ENCODE data around the gene RHBDL2.
A peak's percentile ranks its signal among the peaks of the same experiment; 100 is the strongest.
"Not testable (repeated sequence)": the region's sequence is repeated elsewhere in the genome, so short reads cannot be mapped to it uniquely, and the experiment has no call there.

Gene RHBDL2

GRCh38 chr1:38941527-38942019 is at the start of gene RHBDL2:
Gene RHBDL2, minus strand, starts transcription at chr1:38941830. Its CDS starts 22,618 bp downstream, at chr1:38919212.
- no peak for DNase-seq (ENCODE audit: low read depth)
- H3K4me3 ChIP-seq (ENCODE audit: low read depth, low read length): no peak within 1 kb of the TSS
- TF ChIP-seq MAX (IDR thresholded peaks at IDR 0.05; ENCODE audit: low read depth, low read length): no peak
- no peak for TF ChIP-seq MYC (IDR thresholded peaks at IDR 0.05; ENCODE audit: low read depth, low read length)
- no peak for TF ChIP-seq CTCF (IDR thresholded peaks at IDR 0.05; ENCODE audit: low read depth, low read length)
- no peak for TF ChIP-seq POLR2A (IDR thresholded peaks at IDR 0.05; ENCODE audit: extremely low read depth, insufficient read length)

GRCh38 chr1:38990738-38991637 is 49.4 kb upstream of the RHBDL2 start, which contains the start of gene AKIRIN1:
Gene AKIRIN1, plus strand, starts transcription at chr1:38991276. Its CDS starts 105 bp downstream, at chr1:38991381.
- TF ChIP-seq POLR2A (IDR thresholded peaks at IDR 0.05; ENCODE audit: extremely low read depth, insufficient read length) (peak; percentile 73), MAX (IDR thresholded peaks at IDR 0.05; ENCODE audit: low read depth, low read length) (peak; percentile 51; the same call in 1 of the 2 replicates), CTCF (IDR thresholded peaks at IDR 0.05; ENCODE audit: low read depth, low read length) (no peak)
- peak within 1 kb of the TSS; percentile 97 for H3K4me3 ChIP-seq (ENCODE audit: low read depth, low read length)
- DNase-seq (ENCODE audit: low read depth): peak; percentile 97

- peak overlapping the region; percentile 66 for H3K4me3 ChIP-seq (ENCODE audit: low read depth, low read length)
- no peak for TF ChIP-seq MAX (IDR thresholded peaks at IDR 0.05; ENCODE audit: low read depth, low read length)
- TF ChIP-seq MYC (IDR thresholded peaks at IDR 0.05; ENCODE audit: low read depth, low read length): no peak
- no peak for TF ChIP-seq CTCF (IDR thresholded peaks at IDR 0.05; ENCODE audit: low read depth, low read length)
- no peak for DNase-seq (ENCODE audit: low read depth)
These were observed 48.7 kb upstream of the RHBDL2 start for GRCh38 chr1:38990386-38990737.

GRCh38 chr1:38989979-38990378 is 48.3 kb upstream of the RHBDL2 start:
- no peak for DNase-seq (ENCODE audit: low read depth)
- TF ChIP-seq POLR2A (IDR thresholded peaks at IDR 0.05; ENCODE audit: extremely low read depth, insufficient read length) (no peak), CTCF (IDR thresholded peaks at IDR 0.05; ENCODE audit: low read depth, low read length) (no peak), MAX (IDR thresholded peaks at IDR 0.05; ENCODE audit: low read depth, low read length) (no peak), MYC (IDR thresholded peaks at IDR 0.05; ENCODE audit: low read depth, low read length) (no peak)
- no peak overlapping the region for H3K4me3 ChIP-seq (ENCODE audit: low read depth, low read length)

GRCh38 chr1:38979380-38979779 is 37.8 kb upstream of the RHBDL2 start:
- not testable (repeated sequence) for H3K4me3 ChIP-seq (ENCODE audit: low read depth, low read length); DNase-seq (ENCODE audit: low read depth)

- not testable (repeated sequence) for DNase-seq (ENCODE audit: low read depth); H3K4me3 ChIP-seq (ENCODE audit: low read depth, low read length)
These were observed 36.6 kb upstream of the RHBDL2 start for GRCh38 chr1:38978245-38978542.

GRCh38 chr1:38977399-38978244 is 36.0 kb upstream of the RHBDL2 start:
- DNase-seq (ENCODE audit: low read depth); H3K4me3 ChIP-seq (ENCODE audit: low read depth, low read length): not testable (repeated sequence)

All from NB4 (cell line).